ENCODE measurements around the gene ARRB1. TPM values are rescaled to one million over a fixed set of nuclear protein-coding genes. Genes with fewer than 3 reads are reported as not detected.

The ARRB1 gene
- total and polyA plus RNA-seq, 2 of the 13 experiments (the other 11 are each of a cell fraction or from before 2014, with no cell fraction given): 22.5 to 35.7 TPM

- TF ChIP-seq ATF2 (CRISPR knock-in tag; IDR thresholded peaks at IDR 0.05) (peak; percentile 93), TFE3 (CRISPR knock-in tag; IDR thresholded peaks at IDR 0.05) (peak; percentile 93), MLLT10 (CRISPR knock-in tag; IDR thresholded peaks at IDR 0.05) (no peak), ATF5 (CRISPR knock-in tag; IDR thresholded peaks at IDR 0.05; ENCODE audit: low read depth) (no peak), SP2 (CRISPR knock-in tag; IDR thresholded peaks at IDR 0.05) (no peak), PRDM10 (CRISPR knock-in tag; IDR thresholded peaks at IDR 0.05; ENCODE audit: low read depth) (peak; percentile 61; the same call in 1 of the 2 replicates), KLF12 (CRISPR knock-in tag; IDR thresholded peaks at IDR 0.05; ENCODE audit: borderline replicate concordance) (peak; percentile 89), ZNF839 (CRISPR knock-in tag; IDR thresholded peaks at IDR 0.05; ENCODE audit: borderline replicate concordance) (no peak), ZNF382 (CRISPR knock-in tag; IDR thresholded peaks at IDR 0.05; ENCODE audit: borderline replicate concordance) (no peak), HMGXB4 (CRISPR knock-in tag; IDR thresholded peaks at IDR 0.05; ENCODE audit: borderline replicate concordance in 1 of 2, low read depth in 1 of 2) (peak; percentile 37 to 59; a peak in 1 of 4 replicates), ZNF75D (CRISPR knock-in tag; IDR thresholded peaks at IDR 0.05; ENCODE audit: borderline replicate concordance) (no peak), CHD2 (IDR thresholded peaks at IDR 0.05; ENCODE audit: low read depth, low read length) (no peak), KDM5B (CRISPR knock-in tag; IDR thresholded peaks at IDR 0.05; ENCODE audit: borderline replicate concordance) (peak; percentile 76; the same call in 1 of the 2 replicates), ZBTB20 (CRISPR knock-in tag; IDR thresholded peaks at IDR 0.05; ENCODE audit: borderline replicate concordance, low read depth) (peak; percentile 92; the same call in 1 of the 2 replicates), ZNF567 (CRISPR knock-in tag; IDR thresholded peaks at IDR 0.05; ENCODE audit: borderline replicate concordance) (no peak), ZNF343 (CRISPR knock-in tag; IDR thresholded peaks at IDR 0.05) (0 out of 2 replicates have a peak, but pooled peaks have one; percentile 70), EED (CRISPR knock-in tag; IDR thresholded peaks at IDR 0.05) (no peak), MTERF4 (CRISPR knock-in tag; IDR thresholded peaks at IDR 0.05) (peak; percentile 90; the same call in 1 of the 2 replicates), ZSCAN12 (CRISPR knock-in tag; IDR thresholded peaks at IDR 0.05) (peak; percentile 95; the same call in 1 of the 2 replicates)
These were observed 137.0 kb downstream of the ARRB1 start (continued) for GRCh38 chr11:75214411-75214821.
